Caco-2 (cell line): Measurements from ENCODE around the gene MFSD6. TPM values are rescaled to one million over a fixed set of nuclear protein-coding genes. Genes with fewer than 3 reads are reported as not detected.
"Not testable (repeated sequence)": the region's sequence is repeated elsewhere in the genome, so short reads cannot be mapped to it uniquely, and the experiment has no call there.

ENCODE experiments used
- BruUV-seq: library from RNA; stranded (reverse); fragments of 400-500 nt; replicated peaks from 2 replicates; lab custom pipeline; 2021; lab: Mats Ljungman, UMichigan
- CTCF ChIA-PET: fragments of 300-600 bp; sonication (Branson Sonifier 250); formaldehyde crosslinking; loops from one replicate; lab custom pipeline; 2022; ENCODE audit warnings: antibody characterized with exemption; lab: Charles Lee
- POLR2A ChIA-PET: fragments of 300-600 bp; sonication (Branson Sonifier 250); formaldehyde crosslinking; loops from one replicate; lab custom pipeline; 2022; ENCODE audit warnings: antibody characterized with exemption; lab: Charles Lee
- DNase-seq, 2 experiments: peaks; one replicate each; pipeline versions ENCODE4 v3.0.0 to v3.0.0-alpha.2; 2020 to 2022
- H3K27me3 ChIP-seq: replicated peaks from 2 replicates; pipeline ENCODE4 v1.6.0; 2011; ENCODE audit warnings: low read length; ENCODE audit not compliant: control insufficient read depth, insufficient read depth
- H3K36me3 ChIP-seq: 2 replicates; pipeline ENCODE4 v1.5.1; 2011; ENCODE audit warnings: low read length; ENCODE audit not compliant: control insufficient read depth, insufficient read depth
- H3K4me1 ChIP-seq: fragments of 250-450 bp; sonication (Bioruptor Pico); 2 replicates; pipeline ENCODE4 v1.5.1; 2020; ENCODE audit warnings: mild to moderate bottlenecking
- H3K4me3 ChIP-seq: 2 replicates; pipeline ENCODE4 v1.5.1; 2011; ENCODE audit warnings: low read depth, mild to moderate bottlenecking, control low read depth, low read length
- H3K9me3 ChIP-seq: fragments of 250-450 bp; sonication (Bioruptor Pico); 2 replicates; pipeline ENCODE4 v1.5.1; 2020; ENCODE audit warnings: mild to moderate bottlenecking, moderate library complexity
- H3K27ac Mint-ChIP-seq: one replicate; pipeline ENCODE4 v1.8.0; 2022; ENCODE audit warnings: mixed read lengths; ENCODE audit not compliant: unreplicated experiment
- H3K27me3 Mint-ChIP-seq: one replicate; pipeline ENCODE4 v1.8.0; 2022; ENCODE audit warnings: mixed read lengths; ENCODE audit not compliant: insufficient read depth, unreplicated experiment
- H3K36me3 Mint-ChIP-seq: one replicate; pipeline ENCODE4 v1.8.0; 2022; ENCODE audit warnings: mild to moderate bottlenecking, mixed read lengths; ENCODE audit not compliant: insufficient read depth, unreplicated experiment
- H3K4me1 Mint-ChIP-seq: one replicate; pipeline ENCODE4 v1.8.0; 2022; ENCODE audit warnings: low read depth, mixed read lengths; ENCODE audit not compliant: unreplicated experiment
- H3K4me3 Mint-ChIP-seq: one replicate; pipeline ENCODE4 v1.8.0; 2022; ENCODE audit warnings: mild to moderate bottlenecking, moderate library complexity, mixed read lengths; ENCODE audit not compliant: unreplicated experiment
- H3K9me3 Mint-ChIP-seq: one replicate; pipeline ENCODE4 v1.8.0; 2022; ENCODE audit warnings: mixed read lengths; ENCODE audit not compliant: unreplicated experiment
- CTCF ChIP-seq, 2 experiments: fragments of 200-600 bp in 1 of 2; IDR thresholded peaks; 1 replicate in 1 of 2; 2 replicates in 1 of 2; pipeline versions ENCODE4 v1.5.1 to v1.8.0; 2011 to 2022; ENCODE audit warnings: antibody characterized with exemption in 1 of 2, control low read depth in 1 of 2, inconsistent platforms in 1 of 2, low read depth in 1 of 2, low read length in 1 of 2, mild to moderate bottlenecking in 1 of 2, moderate library complexity in 1 of 2; ENCODE audit not compliant: insufficient read depth in 1 of 2, severe bottlenecking in 1 of 2, unreplicated experiment in 1 of 2
- intact Hi-C: fragments of 100-400 bp; cut with micrococcal nuclease; formaldehyde crosslinking; loops from one replicate; pipeline ENCODE4 v1.10.0; 2022; ENCODE audit not compliant: unreplicated experiment
- total RNA-seq: library from RNA; stranded (reverse); gene quantifications from 2 replicates; pipeline ENCODE4 v1.2.3, GENCODE V29; 2022

Gene MFSD6
- total RNA-seq, 1 experiment from 2014 or later = 11.1 TPM

- Histone ChIP-seq H3K4me3 (no peak overlapping the region), H3K4me1 (no peaks in the 10 kb centered on the region), H3K27me3 (no peaks in the 10 kb centered on the region), H3K9me3 (no peaks in the 10 kb centered on the region), H3K36me3 (no peaks in the 10 kb centered on the region)
- CTCF ChIA-PET = no interaction called here
- H3K4me3 Mint-ChIP-seq = no peak overlapping the region
- H3K27ac Mint-ChIP-seq = no peak overlapping the region
- TF ChIP-seq CTCF (IDR thresholded peaks at IDR 0.05; ENCODE audit: insufficient read depth in 1 of 2, low read depth in 1 of 2, low read length in 1 of 2, severe bottlenecking in 1 of 2, unreplicated experiment in 1 of 2) = no peak
- no TSS peak for BruUV-seq
- H3K36me3 Mint-ChIP-seq = no peaks in the 10 kb centered on the region
- H3K4me1 Mint-ChIP-seq = no peaks in the 10 kb centered on the region
- no peak for DNase-seq
- POLR2A ChIA-PET = no interaction called here
- no peaks in the 10 kb centered on the region for H3K9me3 Mint-ChIP-seq
- no peaks in the 10 kb centered on the region for H3K27me3 Mint-ChIP-seq
- intact Hi-C loops = no loop called here
Observed at GRCh38 chr2:190420801-190421200, 12.6 kb downstream of the MFSD6 start.

GRCh38 chr2:190425221-190425866, 17.2 kb downstream of the MFSD6 start:
- TF ChIP-seq CTCF (IDR thresholded peaks at IDR 0.05; ENCODE audit: insufficient read depth in 1 of 2, low read depth in 1 of 2, low read length in 1 of 2, severe bottlenecking in 1 of 2, unreplicated experiment in 1 of 2) = no peak
- no peaks in the 10 kb centered on the region for H3K4me1 Mint-ChIP-seq

GRCh38 chr2:190425883-190426658, 17.9 kb downstream of the MFSD6 start:
- intact Hi-C loops = no loop called here
- no TSS peak for BruUV-seq
- no peaks in the 10 kb centered on the region for H3K27me3 Mint-ChIP-seq
- H3K27ac Mint-ChIP-seq = no peak overlapping the region
- Histone ChIP-seq H3K27me3 (no peaks in the 10 kb centered on the region), H3K4me1 (no peaks in the 10 kb centered on the region), H3K36me3 (no peaks in the 10 kb centered on the region), H3K9me3 (no peaks in the 10 kb centered on the region), H3K4me3 (no peak overlapping the region)
- no peak for DNase-seq
- ChIA-PET CTCF (no interaction called here), POLR2A (no interaction called here)
- H3K9me3 Mint-ChIP-seq = no peaks in the 10 kb centered on the region
- no peaks in the 10 kb centered on the region for H3K36me3 Mint-ChIP-seq
- TF ChIP-seq CTCF (IDR thresholded peaks at IDR 0.05; ENCODE audit: insufficient read depth in 1 of 2, low read depth in 1 of 2, low read length in 1 of 2, severe bottlenecking in 1 of 2, unreplicated experiment in 1 of 2) = no peak
- H3K4me3 Mint-ChIP-seq = no peak overlapping the region
- H3K4me1 Mint-ChIP-seq = no peaks in the 10 kb centered on the region

More at GRCh38 chr2:190425221-190425866, 17.2 kb downstream of the MFSD6 start:
- Histone ChIP-seq H3K36me3 (no peaks in the 10 kb centered on the region), H3K4me1 (no peaks in the 10 kb centered on the region), H3K9me3 (no peaks in the 10 kb centered on the region), H3K4me3 (no peak overlapping the region), H3K27me3 (no peaks in the 10 kb centered on the region)
- H3K9me3 Mint-ChIP-seq = no peaks in the 10 kb centered on the region
- H3K27ac Mint-ChIP-seq = no peak overlapping the region
- POLR2A ChIA-PET = no interaction called here
- no peaks in the 10 kb centered on the region for H3K36me3 Mint-ChIP-seq
- CTCF ChIA-PET = no interaction called here
- H3K4me3 Mint-ChIP-seq = no peak overlapping the region
- no peak for DNase-seq
- intact Hi-C loops = no loop called here
- no TSS peak for BruUV-seq
- no peaks in the 10 kb centered on the region for H3K27me3 Mint-ChIP-seq

- H3K27me3 Mint-ChIP-seq, DNase-seq, H3K27ac Mint-ChIP-seq, H3K36me3 Mint-ChIP-seq, H3K36me3 ChIP-seq, H3K9me3 Mint-ChIP-seq, H3K27me3 ChIP-seq, CTCF ChIA-PET, H3K4me1 ChIP-seq, POLR2A ChIA-PET, BruUV-seq, intact Hi-C loops, H3K9me3 ChIP-seq, H3K4me1 Mint-ChIP-seq, H3K4me3 Mint-ChIP-seq, H3K4me3 ChIP-seq: not testable (repeated sequence)
Observed at GRCh38 chr2:190430866-190431265, 22.7 kb downstream of the MFSD6 start.
